Stimulated activated CD4-positive, alpha-beta T cell treated with anti-CD3 and anti-CD28 coated beads, Interleukin-12 subunit alpha, Interleukin-12 subunit beta, amount 100 ng/mL, for 4 hours (primary cell): ENCODE measurements around the gene MTPN.

ENCODE experiments used
- DNase-seq: peaks from one replicate; pipeline ENCODE4 v3.0.0-alpha.2; 2020

MTPN gene

GRCh38 chr7:135922263-135922662, 54.9 kb downstream of the MTPN start:
- DNase-seq, result no peak

- no peak for DNase-seq
Measured at GRCh38 chr7:135920478-135920877, 56.7 kb downstream of the MTPN start.

GRCh38 chr7:135919071-135919841, 57.9 kb downstream of the MTPN start:
- DNase-seq, result no peak

GRCh38 chr7:135918134-135918533, 59.0 kb downstream of the MTPN start:
- no peak for DNase-seq

GRCh38 chr7:135917721-135918120, 59.4 kb downstream of the MTPN start:
- DNase-seq, result no peak

GRCh38 chr7:135914346-135914745, 62.8 kb downstream of the MTPN start:
- no peak for DNase-seq

GRCh38 chr7:135913404-135913803, 63.8 kb downstream of the MTPN start:
- DNase-seq, result no peak

- DNase-seq, result no peak
Measured at GRCh38 chr7:135911099-135911498, 66.1 kb downstream of the MTPN start.

GRCh38 chr7:135910393-135911036, 66.6 kb downstream of the MTPN start:
- DNase-seq, result no peak

GRCh38 chr7:135905858-135906257, 71.3 kb downstream of the MTPN start:
- no peak for DNase-seq

- no peak for DNase-seq
Measured at GRCh38 chr7:135905355-135905754, 71.8 kb downstream of the MTPN start.

- DNase-seq, result no peak
Measured at GRCh38 chr7:135904282-135904681, 72.9 kb downstream of the MTPN start.

GRCh38 chr7:135901585-135902540, 75.3 kb downstream of the MTPN start:
- DNase-seq, result no peak

GRCh38 chr7:135900065-135900546, 77.1 kb downstream of the MTPN start:
- DNase-seq, result no peak

GRCh38 chr7:135899458-135900064, 77.6 kb downstream of the MTPN start:
- DNase-seq, result no peak

GRCh38 chr7:135898226-135898625, 78.9 kb downstream of the MTPN start:
- DNase-seq, result no peak

GRCh38 chr7:135894816-135895215, 82.3 kb downstream of the MTPN start:
- DNase-seq, result no peak

GRCh38 chr7:135889823-135890222, 87.3 kb downstream of the MTPN start:
- no peak for DNase-seq

GRCh38 chr7:135888740-135889139, 88.4 kb downstream of the MTPN start:
- no peak for DNase-seq

GRCh38 chr7:135886345-135887132, 90.6 kb downstream of the MTPN start:
- DNase-seq, result no peak

GRCh38 chr7:135884495-135885232, 92.5 kb downstream of the MTPN start:
- no peak for DNase-seq
